SU-DHL-6 (cell line): Measurements from ENCODE around the gene ASTN2.

Experiments used
- H2AFZ ChIP-seq: fragments of 200-600 bp; sonication (generic); 2 replicates; pipeline ENCODE4 v1.6.1; 2014; ENCODE audit warnings: low read depth, mild to moderate bottlenecking, moderate library complexity, mixed read lengths, antibody characterized with exemption, low read length; ENCODE audit not compliant: severe bottlenecking
- H3F3A ChIP-seq: fragments of 200-600 bp; shearing (Covaris generic); 2 replicates; pipeline ENCODE4 v1.6.0; 2016; ENCODE audit warnings: antibody characterized with exemption, mild to moderate bottlenecking; ENCODE audit not compliant: insufficient read depth
- H3K27ac ChIP-seq: fragments of 200-600 bp; sonication (generic); 2 replicates; pipeline ENCODE4 v1.5.1; 2016; ENCODE audit warnings: low read depth, mild to moderate bottlenecking, low read length, moderate library complexity, mixed read lengths
- H3K27me3 ChIP-seq: fragments of 200-600 bp; sonication (generic), shearing (Covaris generic); 2 replicates; pipeline ENCODE4 v1.6.0; 2014; ENCODE audit warnings: mild to moderate bottlenecking, low read length
- H3K36me3 ChIP-seq: fragments of 200-600 bp; sonication (generic); 2 replicates; pipeline ENCODE4 v1.6.1; 2014; ENCODE audit warnings: mild to moderate bottlenecking, low read length, mixed read lengths
- H3K4me2 ChIP-seq: fragments of 300-600, 200-600 bp; shearing (Covaris generic), sonication (generic); 2 replicates; pipeline ENCODE4 v1.6.0; 2014; ENCODE audit warnings: low read length, low read depth, mild to moderate bottlenecking; ENCODE audit not compliant: poor library complexity, severe bottlenecking
- H3K4me3 ChIP-seq: fragments of 200-600 bp; sonication (generic); 2 replicates; pipeline ENCODE4 v1.5.1; 2014; ENCODE audit warnings: antibody characterized with exemption, low read length, mild to moderate bottlenecking, mixed read lengths; ENCODE audit not compliant: insufficient read depth, poor library complexity, severe bottlenecking
- H3K79me2 ChIP-seq: fragments of 200-600 bp; sonication (generic); 2 replicates; pipeline ENCODE4 v1.6.1; 2014; ENCODE audit warnings: mild to moderate bottlenecking, low read length, moderate library complexity; ENCODE audit not compliant: insufficient read depth
- H3K9ac ChIP-seq: fragments of 200-600 bp; sonication (generic); 2 replicates; pipeline ENCODE4 v1.7.0; 2014; ENCODE audit warnings: mild to moderate bottlenecking, low read length
- H3K9me2 ChIP-seq: fragments of 200-600 bp; sonication (generic); replicated peaks from 2 replicates; pipeline ENCODE4 v1.6.1; 2014; ENCODE audit warnings: low read length; ENCODE audit not compliant: insufficient read depth
- H3K9me3 ChIP-seq: fragments of 200-600 bp; sonication (generic); 2 replicates; pipeline ENCODE4 v1.6.1; 2014; ENCODE audit warnings: low read length, mixed read lengths; ENCODE audit not compliant: insufficient read depth
- H4K20me1 ChIP-seq: fragments of 200-600 bp; sonication (generic); 2 replicates; pipeline ENCODE4 v1.6.1; 2014; ENCODE audit warnings: low read depth, mild to moderate bottlenecking, antibody characterized with exemption, low read length, moderate library complexity, mixed read lengths
- CTCF ChIP-seq: fragments of 200-600 bp; sonication (generic); IDR thresholded peaks from one replicate; pipeline ENCODE4 v1.5.1; 2017; ENCODE audit warnings: antibody characterized with exemption, mild to moderate bottlenecking, low read length, moderate library complexity; ENCODE audit not compliant: insufficient read depth, poor library complexity, severe bottlenecking
- EZH2phosphoT487 ChIP-seq: fragments of 200-600 bp; sonication (generic), shearing (Covaris generic); conservative IDR thresholded peaks from 2 replicates; pipeline ENCODE4 v1.6.1; 2018; ENCODE audit warnings: mild to moderate bottlenecking, antibody characterized with exemption, low read length, moderate library complexity, mixed read lengths

ASTN2 gene

GRCh38 chr9:117377046-117377445, 37.8 kb downstream of the ASTN2 start:
- Histone ChIP-seq H3K36me3 (no peaks in the 10 kb centered on the region), H3K27ac (no peak overlapping the region), H3K27me3 (no peaks in the 10 kb centered on the region), H3K4me2 (no peak overlapping the region), H3K4me3 (no peak overlapping the region), H3K9me2 (no peaks in the 10 kb centered on the region), H3K79me2 (no peaks in the 10 kb centered on the region), H3K9me3 (no peaks in the 10 kb centered on the region), H4K20me1 (no peaks in the 10 kb centered on the region), H3F3A (no peaks in the 10 kb centered on the region), H2AFZ (no peak overlapping the region), H3K9ac (no peak overlapping the region)
- TF ChIP-seq EZH2phosphoT487: no peak
- TF ChIP-seq CTCF: no peak

GRCh38 chr9:117375956-117376355, 38.9 kb downstream of the ASTN2 start:
- no peaks in the 10 kb centered on the region for H3K9me3 ChIP-seq
- H3K4me2 ChIP-seq: no peak overlapping the region

GRCh38 chr9:117374076-117374725, 40.7 kb downstream of the ASTN2 start:
- H3K9me2 ChIP-seq: no peaks in the 10 kb centered on the region

More at GRCh38 chr9:117375956-117376355, 38.9 kb downstream of the ASTN2 start:
- Histone ChIP-seq H3K27ac (no peak overlapping the region), H3K9ac (no peak overlapping the region), H3K27me3 (no peaks in the 10 kb centered on the region), H3K36me3 (no peaks in the 10 kb centered on the region), H3K79me2 (no peaks in the 10 kb centered on the region), H3K9me2 (no peaks in the 10 kb centered on the region), H4K20me1 (no peaks in the 10 kb centered on the region), H3K4me3 (no peak overlapping the region), H2AFZ (no peak overlapping the region), H3F3A (no peaks in the 10 kb centered on the region)
- TF ChIP-seq CTCF (no peak), EZH2phosphoT487 (no peak)

More at GRCh38 chr9:117374076-117374725, 40.7 kb downstream of the ASTN2 start:
- TF ChIP-seq CTCF (no peak), EZH2phosphoT487 (no peak)
- no peaks in the 10 kb centered on the region for H3K27me3 ChIP-seq
- H3K4me3 ChIP-seq: no peak overlapping the region
- H3K4me2 ChIP-seq: no peak overlapping the region
- no peaks in the 10 kb centered on the region for H4K20me1 ChIP-seq
- H3K79me2 ChIP-seq: no peaks in the 10 kb centered on the region
- no peaks in the 10 kb centered on the region for H3K36me3 ChIP-seq
- H3F3A ChIP-seq: no peaks in the 10 kb centered on the region
- no peak overlapping the region for H2AFZ ChIP-seq
- H3K9me3 ChIP-seq: no peaks in the 10 kb centered on the region
- no peak overlapping the region for H3K27ac ChIP-seq
- H3K9ac ChIP-seq: no peak overlapping the region
